DOHH2 (cell line): Measurements from ENCODE around the gene LIMS1.
"Not testable (repeated sequence)": the region's sequence is repeated elsewhere in the genome, so short reads cannot be mapped to it uniquely, and the experiment has no call there.

Source experiments
- EZH2phosphoT487 ChIP-seq: fragments of 200-600 bp; sonication (generic); IDR thresholded peaks from 2 replicates; pipeline ENCODE4 v1.6.1; 2017; ENCODE audit warnings: borderline replicate concordance, mild to moderate bottlenecking, antibody characterized with exemption, low read length, moderate library complexity, mixed read lengths
- TF ChIP-seq, protein P1 (sequence below): fragments of 200-600 bp; sonication (generic); IDR thresholded peaks from one replicate; pipeline ENCODE4 v1.5.1; 2014; ENCODE audit warnings: antibody characterized with exemption, mild to moderate bottlenecking, low read depth, low read length; ENCODE audit not compliant: poor library complexity, severe bottlenecking

DNA sequence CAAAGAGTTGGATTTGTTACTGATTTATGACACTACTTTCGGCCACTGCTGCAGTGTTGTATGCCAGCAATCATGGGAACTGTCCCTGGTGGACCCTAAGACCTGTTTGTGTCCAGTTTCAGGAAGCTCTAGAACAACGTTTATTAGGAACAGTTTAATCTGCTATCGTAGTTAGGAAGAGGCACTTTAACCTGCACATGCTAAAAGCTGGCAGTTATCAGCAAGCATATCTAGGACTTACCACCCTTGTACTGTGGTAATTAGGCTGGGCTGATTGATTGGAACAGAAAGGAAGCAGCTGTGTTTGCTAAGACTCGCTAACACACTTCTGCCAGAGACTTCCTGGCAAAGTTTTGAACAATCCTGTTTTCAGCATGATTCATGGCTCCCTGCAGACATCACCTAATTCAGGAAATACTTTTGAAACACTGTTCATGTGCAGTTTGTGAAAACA, 144.0 kb downstream of the LIMS1 start:
- TF ChIP-seq, protein P1, sequence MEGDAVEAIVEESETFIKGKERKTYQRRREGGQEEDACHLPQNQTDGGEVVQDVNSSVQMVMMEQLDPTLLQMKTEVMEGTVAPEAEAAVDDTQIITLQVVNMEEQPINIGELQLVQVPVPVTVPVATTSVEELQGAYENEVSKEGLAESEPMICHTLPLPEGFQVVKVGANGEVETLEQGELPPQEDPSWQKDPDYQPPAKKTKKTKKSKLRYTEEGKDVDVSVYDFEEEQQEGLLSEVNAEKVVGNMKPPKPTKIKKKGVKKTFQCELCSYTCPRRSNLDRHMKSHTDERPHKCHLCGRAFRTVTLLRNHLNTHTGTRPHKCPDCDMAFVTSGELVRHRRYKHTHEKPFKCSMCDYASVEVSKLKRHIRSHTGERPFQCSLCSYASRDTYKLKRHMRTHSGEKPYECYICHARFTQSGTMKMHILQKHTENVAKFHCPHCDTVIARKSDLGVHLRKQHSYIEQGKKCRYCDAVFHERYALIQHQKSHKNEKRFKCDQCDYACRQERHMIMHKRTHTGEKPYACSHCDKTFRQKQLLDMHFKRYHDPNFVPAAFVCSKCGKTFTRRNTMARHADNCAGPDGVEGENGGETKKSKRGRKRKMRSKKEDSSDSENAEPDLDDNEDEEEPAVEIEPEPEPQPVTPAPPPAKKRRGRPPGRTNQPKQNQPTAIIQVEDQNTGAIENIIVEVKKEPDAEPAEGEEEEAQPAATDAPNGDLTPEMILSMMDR, result not testable (repeated sequence)
- TF ChIP-seq EZH2phosphoT487, result not testable (repeated sequence)
